ENCODE measurements around the gene LCN12. TPM values are rescaled to one million over a fixed set of nuclear protein-coding genes. Genes with fewer than 3 reads are reported as not detected.
A peak's percentile ranks its signal among the peaks of the same experiment; 100 is the strongest.
"Not testable (repeated sequence)": the region's sequence is repeated elsewhere in the genome, so short reads cannot be mapped to it uniquely, and the experiment has no call there.

LCN12 gene
- polyA plus RNA-seq, 1 donor (not counting 4 experiments of a cell fraction or from before 2014, with no cell fraction given) = not detected

DNA sequence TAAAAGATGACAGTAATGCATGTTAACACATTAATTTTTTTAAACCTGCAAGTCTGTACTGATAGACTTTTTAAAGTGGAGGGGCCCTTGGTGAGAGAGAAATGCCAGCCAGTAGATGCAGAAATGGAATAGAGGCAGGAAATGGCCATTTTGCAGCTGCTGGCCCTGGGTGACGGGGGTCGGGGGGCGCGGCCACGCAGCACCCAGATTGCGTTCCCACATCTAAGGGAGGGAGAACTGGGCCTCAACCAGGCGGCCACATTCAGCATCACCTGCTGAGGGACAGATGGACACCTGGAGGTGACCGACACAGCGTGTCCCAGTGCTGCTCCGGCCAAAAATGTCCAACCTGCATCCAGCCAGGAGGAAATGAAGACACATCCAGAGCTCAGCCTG is 50.6 kb downstream of the LCN12 start:
- no peak overlapping the region for H3K27ac ChIP-seq (ENCODE audit: control insufficient read depth, insufficient read depth, low read length)
- no peak overlapping the region for H3K9ac ChIP-seq (ENCODE audit: control insufficient read depth, extremely low read depth, insufficient read depth, low read length)
- no peaks in the 10 kb centered on the region for H3K9me1 ChIP-seq (ENCODE audit: control insufficient read depth, extremely low read depth, insufficient read depth, low read length)
- H4K20me1 ChIP-seq (ENCODE audit: control insufficient read depth, extremely low read depth, insufficient read depth, low read length) = no peaks in the 10 kb centered on the region
- no peak for TF ChIP-seq EZH2 (IDR thresholded peaks at IDR 0.05; ENCODE audit: low read length)
- TF ChIP-seq, protein P1, sequence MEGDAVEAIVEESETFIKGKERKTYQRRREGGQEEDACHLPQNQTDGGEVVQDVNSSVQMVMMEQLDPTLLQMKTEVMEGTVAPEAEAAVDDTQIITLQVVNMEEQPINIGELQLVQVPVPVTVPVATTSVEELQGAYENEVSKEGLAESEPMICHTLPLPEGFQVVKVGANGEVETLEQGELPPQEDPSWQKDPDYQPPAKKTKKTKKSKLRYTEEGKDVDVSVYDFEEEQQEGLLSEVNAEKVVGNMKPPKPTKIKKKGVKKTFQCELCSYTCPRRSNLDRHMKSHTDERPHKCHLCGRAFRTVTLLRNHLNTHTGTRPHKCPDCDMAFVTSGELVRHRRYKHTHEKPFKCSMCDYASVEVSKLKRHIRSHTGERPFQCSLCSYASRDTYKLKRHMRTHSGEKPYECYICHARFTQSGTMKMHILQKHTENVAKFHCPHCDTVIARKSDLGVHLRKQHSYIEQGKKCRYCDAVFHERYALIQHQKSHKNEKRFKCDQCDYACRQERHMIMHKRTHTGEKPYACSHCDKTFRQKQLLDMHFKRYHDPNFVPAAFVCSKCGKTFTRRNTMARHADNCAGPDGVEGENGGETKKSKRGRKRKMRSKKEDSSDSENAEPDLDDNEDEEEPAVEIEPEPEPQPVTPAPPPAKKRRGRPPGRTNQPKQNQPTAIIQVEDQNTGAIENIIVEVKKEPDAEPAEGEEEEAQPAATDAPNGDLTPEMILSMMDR (optimal IDR thresholded peaks at IDR 0.05 in 1 of 3, IDR thresholded peaks at IDR 0.05 in 1 of 3, conservative IDR thresholded peaks at IDR 0.05 in 1 of 3; ENCODE audit: extremely low read depth in 1 of 3, insufficient read depth in 2 of 3, low read length in 3 of 3) = no peak
- no peak for FAIRE-seq
- no peaks in the 10 kb centered on the region for H3K36me3 ChIP-seq (ENCODE audit: control insufficient read depth in 2 of 2, extremely low read depth in 1 of 2, insufficient read depth in 2 of 2, low read length in 2 of 2)
- H3K4me3 ChIP-seq (ENCODE audit: control insufficient read depth in 2 of 3, extremely low read depth in 1 of 3, insufficient read depth in 2 of 3, low read depth in 1 of 3, low read length in 3 of 3) = no peak overlapping the region
- DNase-seq (ENCODE audit: low read depth, low spot score) = no peak
- no peak overlapping the region for H2AFZ ChIP-seq (ENCODE audit: control insufficient read depth, low read length)
- H3K4me1 ChIP-seq (ENCODE audit: control insufficient read depth, extremely low read depth, insufficient read depth, low read length) = peaks cover 6% of the 10 kb centered on the region
- H3K79me2 ChIP-seq (ENCODE audit: control insufficient read depth, insufficient read depth, low read length) = no peaks in the 10 kb centered on the region
- no peak overlapping the region for H3K4me2 ChIP-seq (ENCODE audit: control insufficient read depth, extremely low read depth, insufficient read depth, low read depth, low read length)
- H3K9me3 ChIP-seq (ENCODE audit: control insufficient read depth, low read depth, low read length) = no peaks in the 10 kb centered on the region
- dilution Hi-C loops (cut with MboI; ENCODE audit: extremely low pct_ligation_motif_present, low sequenced_read_pairs) = no loop called here
- H3K27me3 ChIP-seq (ENCODE audit: control insufficient read depth, extremely low read depth, insufficient read depth, low read length) = no peaks in the 10 kb centered on the region

DNA sequence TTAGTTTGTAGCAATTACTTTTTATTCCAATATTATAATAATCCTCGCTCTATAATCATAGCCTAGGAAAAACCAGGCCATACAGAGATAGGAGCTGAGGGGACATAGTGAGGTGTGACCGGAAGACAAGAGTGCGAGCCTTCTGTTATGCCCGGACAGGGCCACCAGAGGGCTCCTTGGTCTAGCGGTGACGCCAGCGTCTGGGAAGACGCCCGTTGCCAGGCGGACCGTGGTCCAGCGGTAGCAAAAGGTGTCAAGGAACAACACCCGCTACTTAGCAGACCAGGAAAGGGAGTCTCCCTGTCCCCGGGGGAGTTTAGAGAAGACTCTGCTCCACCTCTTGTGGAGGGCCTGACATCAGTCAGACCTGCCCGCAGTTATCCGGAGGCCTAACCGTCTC is 52.2 kb downstream of the LCN12 start:
- not testable (repeated sequence) for H3K4me1 ChIP-seq (ENCODE audit: control insufficient read depth, extremely low read depth, insufficient read depth, low read length)

More for the DNA sequence above, 52.2 kb downstream of the LCN12 start:
- TF ChIP-seq, protein P1 (optimal IDR thresholded peaks at IDR 0.05 in 1 of 3, IDR thresholded peaks at IDR 0.05 in 1 of 3, conservative IDR thresholded peaks at IDR 0.05 in 1 of 3; ENCODE audit: extremely low read depth in 1 of 3, insufficient read depth in 2 of 3, low read length in 3 of 3) = peak in 1 of 3 experiments; percentile 15
- H3K36me3 ChIP-seq (ENCODE audit: control insufficient read depth in 2 of 2, extremely low read depth in 1 of 2, insufficient read depth in 2 of 2, low read length in 2 of 2); H2AFZ ChIP-seq (ENCODE audit: control insufficient read depth, low read length); H3K27ac ChIP-seq (ENCODE audit: control insufficient read depth, insufficient read depth, low read length); H3K79me2 ChIP-seq (ENCODE audit: control insufficient read depth, insufficient read depth, low read length); H4K20me1 ChIP-seq (ENCODE audit: control insufficient read depth, extremely low read depth, insufficient read depth, low read length); dilution Hi-C loops (cut with MboI; ENCODE audit: extremely low pct_ligation_motif_present, low sequenced_read_pairs); DNase-seq (ENCODE audit: low read depth, low spot score); H3K9me1 ChIP-seq (ENCODE audit: control insufficient read depth, extremely low read depth, insufficient read depth, low read length); H3K4me2 ChIP-seq (ENCODE audit: control insufficient read depth, extremely low read depth, insufficient read depth, low read depth, low read length); H3K9me3 ChIP-seq (ENCODE audit: control insufficient read depth, low read depth, low read length); H3K9ac ChIP-seq (ENCODE audit: control insufficient read depth, extremely low read depth, insufficient read depth, low read length); H3K27me3 ChIP-seq (ENCODE audit: control insufficient read depth, extremely low read depth, insufficient read depth, low read length); H3K4me3 ChIP-seq (ENCODE audit: control insufficient read depth in 2 of 3, extremely low read depth in 1 of 3, insufficient read depth in 2 of 3, low read depth in 1 of 3, low read length in 3 of 3); FAIRE-seq: not testable (repeated sequence)

Other genes with a start within 250 kb of the LCN12 start
- gene DIPK1B, start 239.7 kb upstream of the LCN12 start, polyA plus RNA-seq = 0.03 to 0.26 TPM in 2 of 3 replicates, not detected in the other
- gene LCN10, start 209.3 kb upstream of the LCN12 start, polyA plus RNA-seq = not detected in 3 replicates
- not detected in 3 replicates for gene LCN6, start 203.7 kb upstream of the LCN12 start, polyA plus RNA-seq
- gene LCN8, start 194.0 kb upstream of the LCN12 start, polyA plus RNA-seq = not detected in 3 replicates
- gene LCN15, start 187.8 kb upstream of the LCN12 start, polyA plus RNA-seq = not detected in 3 replicates
- 85.5 to 118 TPM (median 99.9 TPM) in 3 replicates for gene TMEM141, start 160.9 kb upstream of the LCN12 start, polyA plus RNA-seq
- gene CCDC183, start 155.9 kb upstream of the LCN12 start, polyA plus RNA-seq = 0.03 to 0.08 TPM (median 0.06 TPM) in 3 replicates
- 46.3 to 51.1 TPM (median 51.0 TPM) in 3 replicates for gene RABL6, start 144.3 kb upstream of the LCN12 start, polyA plus RNA-seq
- 0.10 to 0.21 TPM (median 0.12 TPM) in 3 replicates for gene AJM1, start 109.8 kb upstream of the LCN12 start, polyA plus RNA-seq
- gene PHPT1, start 102.9 kb upstream of the LCN12 start, polyA plus RNA-seq = 68.8 to 113 TPM (median 97.9 TPM) in 3 replicates
- 0.49 to 0.82 TPM (median 0.62 TPM) in 3 replicates for gene MAMDC4, start 99.9 kb upstream of the LCN12 start, polyA plus RNA-seq
- 329 to 354 TPM (median 343 TPM) in 3 replicates for gene EDF1, start 86.0 kb upstream of the LCN12 start, polyA plus RNA-seq
- 9.9 to 12.9 TPM (median 10.6 TPM) in 3 replicates for gene TRAF2, start 65.8 kb upstream of the LCN12 start, polyA plus RNA-seq
- gene FBXW5, start 7.5 kb upstream of the LCN12 start, polyA plus RNA-seq = 23.0 to 47.2 TPM (median 34.5 TPM) in 3 replicates
- 0.24 to 0.72 TPM (median 0.32 TPM) in 3 replicates for gene C8G, start 7.0 kb upstream of the LCN12 start, polyA plus RNA-seq
- not detected in 3 replicates for gene PTGDS, start 25.2 kb downstream of the LCN12 start, polyA plus RNA-seq
- gene LCNL1, start 30.7 kb downstream of the LCN12 start, polyA plus RNA-seq = not detected in 3 replicates
- 11.2 to 14.6 TPM (median 13.6 TPM) in 3 replicates for gene PAXX, start 40.1 kb downstream of the LCN12 start, polyA plus RNA-seq
- 5.5 to 36.0 TPM (median 9.4 TPM) in 3 replicates for gene CLIC3, start 44.3 kb downstream of the LCN12 start, polyA plus RNA-seq
- gene ABCA2, start 76.0 kb downstream of the LCN12 start, polyA plus RNA-seq = 1.3 to 4.2 TPM (median 1.4 TPM) in 3 replicates
- not detected in 3 replicates for gene FUT7, start 79.8 kb downstream of the LCN12 start, polyA plus RNA-seq
- gene NPDC1, start 93.9 kb downstream of the LCN12 start, polyA plus RNA-seq = 9.8 to 23.8 TPM (median 10.6 TPM) in 3 replicates
- gene ENTPD2, start 101.8 kb downstream of the LCN12 start, polyA plus RNA-seq = 0.52 to 1.3 TPM (median 0.65 TPM) in 3 replicates
- 0.90 to 1.6 TPM (median 1.2 TPM) in 3 replicates for gene SAPCD2, start 118.3 kb downstream of the LCN12 start, polyA plus RNA-seq
- 2.7 to 4.3 TPM (median 4.3 TPM) in 3 replicates for gene UAP1L1, start 125.2 kb downstream of the LCN12 start, polyA plus RNA-seq
- 31.4 to 48.2 TPM (median 34.3 TPM) in 3 replicates for gene MAN1B1, start 134.7 kb downstream of the LCN12 start, polyA plus RNA-seq
- 29.7 to 93.1 TPM (median 35.3 TPM) in 3 replicates for gene DPP7, start 162.5 kb downstream of the LCN12 start, polyA plus RNA-seq
- gene GRIN1, start 186.9 kb downstream of the LCN12 start, polyA plus RNA-seq = 0.03 to 0.26 TPM (median 0.03 TPM) in 3 replicates
- gene LRRC26, start 217.8 kb downstream of the LCN12 start, polyA plus RNA-seq = not detected in 3 replicates
- not detected in 3 replicates for gene TMEM210, start 219.8 kb downstream of the LCN12 start, polyA plus RNA-seq
- gene ANAPC2, start 236.3 kb downstream of the LCN12 start, polyA plus RNA-seq = 11.9 to 24.0 TPM (median 13.8 TPM) in 3 replicates
- gene SSNA1, start 236.4 kb downstream of the LCN12 start, polyA plus RNA-seq = 45.3 to 63.2 TPM (median 56.7 TPM) in 3 replicates
- gene TPRN, start 248.5 kb downstream of the LCN12 start, polyA plus RNA-seq = 1.1 to 2.2 TPM (median 1.6 TPM) in 3 replicates